ENCODE data around the gene PLCB3.

- TF ChIP-seq, protein P1, sequence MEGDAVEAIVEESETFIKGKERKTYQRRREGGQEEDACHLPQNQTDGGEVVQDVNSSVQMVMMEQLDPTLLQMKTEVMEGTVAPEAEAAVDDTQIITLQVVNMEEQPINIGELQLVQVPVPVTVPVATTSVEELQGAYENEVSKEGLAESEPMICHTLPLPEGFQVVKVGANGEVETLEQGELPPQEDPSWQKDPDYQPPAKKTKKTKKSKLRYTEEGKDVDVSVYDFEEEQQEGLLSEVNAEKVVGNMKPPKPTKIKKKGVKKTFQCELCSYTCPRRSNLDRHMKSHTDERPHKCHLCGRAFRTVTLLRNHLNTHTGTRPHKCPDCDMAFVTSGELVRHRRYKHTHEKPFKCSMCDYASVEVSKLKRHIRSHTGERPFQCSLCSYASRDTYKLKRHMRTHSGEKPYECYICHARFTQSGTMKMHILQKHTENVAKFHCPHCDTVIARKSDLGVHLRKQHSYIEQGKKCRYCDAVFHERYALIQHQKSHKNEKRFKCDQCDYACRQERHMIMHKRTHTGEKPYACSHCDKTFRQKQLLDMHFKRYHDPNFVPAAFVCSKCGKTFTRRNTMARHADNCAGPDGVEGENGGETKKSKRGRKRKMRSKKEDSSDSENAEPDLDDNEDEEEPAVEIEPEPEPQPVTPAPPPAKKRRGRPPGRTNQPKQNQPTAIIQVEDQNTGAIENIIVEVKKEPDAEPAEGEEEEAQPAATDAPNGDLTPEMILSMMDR (conservative IDR thresholded peaks at IDR 0.05 in 1 of 2, IDR thresholded peaks at IDR 0.05 in 1 of 2; ENCODE audit: extremely low read depth in 1 of 2, insufficient read depth in 1 of 2, low read depth in 1 of 2, low read length in 2 of 2), result no peak
- TF ChIP-seq EZH2 (IDR thresholded peaks at IDR 0.05; ENCODE audit: borderline replicate concordance, low read length), result no peak
Observed at GRCh38 chr11:64227405-64227956, 23.8 kb upstream of the PLCB3 start.

All from mammary epithelial cell (primary cell).